A673 (cell line): Measurements from ENCODE around the gene EXOC8. TPM values are rescaled to one million over a fixed set of nuclear protein-coding genes. Genes with fewer than 3 reads are reported as not detected.

Experiments
- BruUV-seq: library from RNA; stranded (reverse); fragments of 400-500 nt; replicated peaks from 2 replicates; lab custom pipeline; 2021; lab: Mats Ljungman, UMichigan
- CTCF ChIA-PET: fragments of 300-600 bp; sonication (Branson Sonifier 250); formaldehyde crosslinking; loops from one replicate; lab custom pipeline; 2022; ENCODE audit warnings: antibody characterized with exemption; lab: Charles Lee
- POLR2A ChIA-PET: fragments of 300-600 bp; sonication (Branson Sonifier 250); formaldehyde crosslinking; loops from one replicate; lab custom pipeline; 2022; ENCODE audit warnings: antibody characterized with exemption; ENCODE audit not compliant: low non-redundant PET; lab: Charles Lee
- DNase-seq: peaks from one replicate; pipeline ENCODE4 v3.0.0-alpha.2; 2015; ENCODE audit warnings: low spot score
- H3K27ac ChIP-seq: fragments of 200-600 bp; sonication (generic); 2 replicates; pipeline ENCODE4 v1.5.1; 2016; ENCODE audit warnings: mixed run types, low read depth, mild to moderate bottlenecking, mixed read lengths, antibody characterized with exemption, low read length; ENCODE audit not compliant: poor library complexity, severe bottlenecking
- H3K27me3 ChIP-seq: fragments of 200-600 bp; sonication (generic); replicated peaks from 2 replicates; pipeline ENCODE4 v1.6.1; 2017; ENCODE audit warnings: mixed run types, low read depth, mild to moderate bottlenecking, mixed read lengths, antibody characterized with exemption, low read length; ENCODE audit not compliant: insufficient read depth, poor library complexity
- H3K36me3 ChIP-seq: fragments of 200-600 bp; sonication (generic); 2 replicates; pipeline ENCODE4 v1.6.1; 2016; ENCODE audit warnings: mixed run types, mild to moderate bottlenecking, mixed read lengths, antibody characterized with exemption, low read length; ENCODE audit not compliant: insufficient read depth, poor library complexity, severe bottlenecking
- H3K4me1 ChIP-seq: fragments of 200-600 bp; sonication (generic); 2 replicates; pipeline ENCODE4 v1.6.1; 2017; ENCODE audit warnings: mixed run types, mild to moderate bottlenecking, mixed read lengths, antibody characterized with exemption, low read length; ENCODE audit not compliant: insufficient read depth, poor library complexity, severe bottlenecking
- H3K4me3 ChIP-seq: fragments of 200-600 bp; sonication (generic); 2 replicates; pipeline ENCODE4 v1.5.1; 2016; ENCODE audit warnings: low read depth, mixed run types, mild to moderate bottlenecking, mixed read lengths, low read length; ENCODE audit not compliant: poor library complexity, severe bottlenecking
- H3K9me3 ChIP-seq: fragments of 200-600 bp; sonication (generic); 2 replicates; pipeline ENCODE4 v1.6.1; 2016; ENCODE audit warnings: mixed run types, low read depth, mild to moderate bottlenecking, mixed read lengths, antibody characterized with exemption, low read length; ENCODE audit not compliant: poor library complexity, severe bottlenecking
- EZH2 ChIP-seq: fragments of 200-600 bp; sonication (generic); IDR thresholded peaks from 2 replicates; pipeline ENCODE4 v1.6.1; 2017; ENCODE audit warnings: borderline replicate concordance, low read depth, mild to moderate bottlenecking, mixed read lengths, antibody characterized with exemption, low read length; ENCODE audit not compliant: poor library complexity, severe bottlenecking
- intact Hi-C: fragments of 100-400 bp; cut with micrococcal nuclease; formaldehyde crosslinking; loops from one replicate; pipeline ENCODE4 v1.10.0; 2022; ENCODE audit not compliant: unreplicated experiment
- total RNA-seq: library from RNA; stranded (reverse); gene quantifications from 2 replicates; pipeline ENCODE4 v1.2.3, GENCODE V29; 2021
- TF ChIP-seq, protein P1 (sequence below): fragments of 300-800, 200-600 bp; sonication (generic); conservative IDR thresholded peaks from 2 replicates; pipeline ENCODE4 v1.5.1; 2017; ENCODE audit warnings: low read depth, mild to moderate bottlenecking, antibody characterized with exemption, low read length, moderate library complexity, mixed read lengths

Gene EXOC8
- total RNA-seq, 1 experiment from 2014 or later, result 13.8 TPM

- no peaks in the 10 kb centered on the region for H3K36me3 ChIP-seq
- ChIA-PET POLR2A (no interaction called here), CTCF (no interaction called here)
- intact Hi-C loops, result no loop called here
- BruUV-seq, result no TSS peak
- H3K9me3 ChIP-seq, result no peaks in the 10 kb centered on the region
- H3K27me3 ChIP-seq, result no peaks in the 10 kb centered on the region
- TF ChIP-seq, protein P1, sequence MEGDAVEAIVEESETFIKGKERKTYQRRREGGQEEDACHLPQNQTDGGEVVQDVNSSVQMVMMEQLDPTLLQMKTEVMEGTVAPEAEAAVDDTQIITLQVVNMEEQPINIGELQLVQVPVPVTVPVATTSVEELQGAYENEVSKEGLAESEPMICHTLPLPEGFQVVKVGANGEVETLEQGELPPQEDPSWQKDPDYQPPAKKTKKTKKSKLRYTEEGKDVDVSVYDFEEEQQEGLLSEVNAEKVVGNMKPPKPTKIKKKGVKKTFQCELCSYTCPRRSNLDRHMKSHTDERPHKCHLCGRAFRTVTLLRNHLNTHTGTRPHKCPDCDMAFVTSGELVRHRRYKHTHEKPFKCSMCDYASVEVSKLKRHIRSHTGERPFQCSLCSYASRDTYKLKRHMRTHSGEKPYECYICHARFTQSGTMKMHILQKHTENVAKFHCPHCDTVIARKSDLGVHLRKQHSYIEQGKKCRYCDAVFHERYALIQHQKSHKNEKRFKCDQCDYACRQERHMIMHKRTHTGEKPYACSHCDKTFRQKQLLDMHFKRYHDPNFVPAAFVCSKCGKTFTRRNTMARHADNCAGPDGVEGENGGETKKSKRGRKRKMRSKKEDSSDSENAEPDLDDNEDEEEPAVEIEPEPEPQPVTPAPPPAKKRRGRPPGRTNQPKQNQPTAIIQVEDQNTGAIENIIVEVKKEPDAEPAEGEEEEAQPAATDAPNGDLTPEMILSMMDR, result no peak
- no peak for TF ChIP-seq EZH2
- DNase-seq, result no peak
- no peaks in the 10 kb centered on the region for H3K4me1 ChIP-seq
- no peak overlapping the region for H3K27ac ChIP-seq
- no peak overlapping the region for H3K4me3 ChIP-seq
Measured at GRCh38 chr1:231317306-231318014, 20.2 kb downstream of the EXOC8 start.

- Histone ChIP-seq H3K4me1 (no peaks in the 10 kb centered on the region), H3K9me3 (no peaks in the 10 kb centered on the region), H3K27me3 (no peaks in the 10 kb centered on the region), H3K36me3 (no peaks in the 10 kb centered on the region), H3K27ac (no peak overlapping the region), H3K4me3 (no peak overlapping the region)
- CTCF ChIA-PET, result no interaction called here
- intact Hi-C loops, result no loop called here
- POLR2A ChIA-PET, result no interaction called here
- TF ChIP-seq, protein P1, result peak; percentile 73
- TF ChIP-seq EZH2, result no peak
- peak; percentile 73 for DNase-seq
- BruUV-seq, result no TSS peak
Measured at GRCh38 chr1:231315887-231316286, 21.8 kb downstream of the EXOC8 start.

DNA sequence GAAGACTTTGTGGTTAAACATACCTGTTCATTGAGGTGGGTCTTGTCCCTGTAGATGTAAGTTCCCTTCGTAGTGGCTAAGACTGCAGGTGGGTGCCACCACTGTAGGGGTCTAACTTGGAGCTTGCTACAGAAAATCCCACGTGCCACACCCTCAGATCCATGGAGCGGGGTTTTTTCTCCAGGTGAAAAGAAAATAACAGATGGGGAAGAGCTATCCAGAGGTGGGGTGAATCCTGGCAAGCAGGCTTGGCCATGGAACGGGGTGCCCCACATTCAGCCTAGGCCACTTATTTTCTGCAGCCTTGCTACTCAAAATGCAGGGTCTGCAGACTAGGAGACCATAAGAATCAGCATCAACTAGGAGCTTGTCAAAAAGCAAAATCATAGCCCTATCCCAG lies 24.0 kb downstream of the EXOC8 start:
- no peak for DNase-seq
- ChIA-PET CTCF (no interaction called here), POLR2A (no interaction called here)
- TF ChIP-seq, protein P1, result no peak
- TF ChIP-seq EZH2, result no peak
- Histone ChIP-seq H3K4me1 (no peaks in the 10 kb centered on the region), H3K4me3 (no peak overlapping the region), H3K36me3 (no peaks in the 10 kb centered on the region), H3K9me3 (no peaks in the 10 kb centered on the region), H3K27ac (no peak overlapping the region), H3K27me3 (no peaks in the 10 kb centered on the region)
- intact Hi-C loops, result no loop called here
- BruUV-seq, result no TSS peak
